ENCODE measurements around the gene CGB8.

DNA sequence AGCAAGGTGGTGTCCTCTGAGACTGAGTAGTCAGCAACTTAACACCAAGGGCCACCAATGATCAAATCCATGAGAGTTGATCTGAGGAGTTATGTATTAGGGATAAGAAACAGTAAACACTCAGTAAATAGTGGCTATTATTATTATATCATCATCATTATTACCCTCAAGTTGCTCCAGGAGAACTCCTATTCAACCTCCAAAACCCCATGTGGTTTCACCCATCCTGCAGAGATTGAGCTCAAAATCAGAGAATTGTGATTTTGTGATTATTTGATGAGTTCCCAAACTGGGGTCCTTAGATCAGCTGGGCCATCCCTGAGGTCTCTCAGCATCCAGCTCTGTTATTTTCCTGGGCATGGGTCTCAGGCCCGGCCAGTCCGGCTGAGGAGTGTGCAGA lies 12.1 kb upstream of the CGB8 start:
- TF ChIP-seq FOXK2 (IDR thresholded peaks at IDR 0.05) (no peak), SUZ12 (IDR thresholded peaks at IDR 0.05) (no peak), SP1 (IDR thresholded peaks at IDR 0.05) (no peak), TARDBP (IDR thresholded peaks at IDR 0.05) (no peak)

Data from HEK293T (cell line).